Measurements from ENCODE around the gene C10orf143.

- TF ChIP-seq CTCF (IDR thresholded peaks at IDR 0.05; ENCODE audit: insufficient read depth, low read length, poor library complexity, severe bottlenecking) (no peak), EZH2phosphoT487 (conservative IDR thresholded peaks at IDR 0.05; ENCODE audit: low read length) (no peak)
Measured at GRCh38 chr10:130136226-130137089, 25.8 kb upstream of the C10orf143 start, which contains the start of gene GLRX3.
